GM12801 (cell line): Measurements from ENCODE around the gene ACACA.

ENCODE experiments used
- CTCF ChIP-seq: IDR thresholded peaks from one replicate; pipeline ENCODE4 v1.5.1; 2011; ENCODE audit warnings: control low read depth; ENCODE audit not compliant: insufficient read length; ENCODE audit errors: extremely low read depth

Gene ACACA

GRCh38 chr17:37309051-37309450 lies 97.6 kb downstream of the ACACA start:
- TF ChIP-seq CTCF, result no peak

GRCh38 chr17:37305406-37305905 lies 101.2 kb downstream of the ACACA start:
- no peak for TF ChIP-seq CTCF

- no peak for TF ChIP-seq CTCF
Observed at GRCh38 chr17:37301288-37301687, 105.3 kb downstream of the ACACA start.

GRCh38 chr17:37300683-37301082 lies 106.0 kb downstream of the ACACA start:
- no peak for TF ChIP-seq CTCF

GRCh38 chr17:37299257-37299980 lies 107.2 kb downstream of the ACACA start:
- TF ChIP-seq CTCF, result no peak

GRCh38 chr17:37295888-37296287 lies 110.7 kb downstream of the ACACA start:
- TF ChIP-seq CTCF, result no peak

- TF ChIP-seq CTCF, result no peak
Observed at GRCh38 chr17:37294888-37295287, 111.7 kb downstream of the ACACA start.
